Measurements from ENCODE around the gene RHOA. TPM values are rescaled to one million over a fixed set of nuclear protein-coding genes. Genes with fewer than 3 reads are reported as not detected.

RHOA gene
- total and polyA plus RNA-seq, 10 of the 15 experiments (the other 5 are each of a cell fraction or from before 2014, with no cell fraction given) = 246 to 1,049 (median 515) TPM

- TF ChIP-seq, protein P1, sequence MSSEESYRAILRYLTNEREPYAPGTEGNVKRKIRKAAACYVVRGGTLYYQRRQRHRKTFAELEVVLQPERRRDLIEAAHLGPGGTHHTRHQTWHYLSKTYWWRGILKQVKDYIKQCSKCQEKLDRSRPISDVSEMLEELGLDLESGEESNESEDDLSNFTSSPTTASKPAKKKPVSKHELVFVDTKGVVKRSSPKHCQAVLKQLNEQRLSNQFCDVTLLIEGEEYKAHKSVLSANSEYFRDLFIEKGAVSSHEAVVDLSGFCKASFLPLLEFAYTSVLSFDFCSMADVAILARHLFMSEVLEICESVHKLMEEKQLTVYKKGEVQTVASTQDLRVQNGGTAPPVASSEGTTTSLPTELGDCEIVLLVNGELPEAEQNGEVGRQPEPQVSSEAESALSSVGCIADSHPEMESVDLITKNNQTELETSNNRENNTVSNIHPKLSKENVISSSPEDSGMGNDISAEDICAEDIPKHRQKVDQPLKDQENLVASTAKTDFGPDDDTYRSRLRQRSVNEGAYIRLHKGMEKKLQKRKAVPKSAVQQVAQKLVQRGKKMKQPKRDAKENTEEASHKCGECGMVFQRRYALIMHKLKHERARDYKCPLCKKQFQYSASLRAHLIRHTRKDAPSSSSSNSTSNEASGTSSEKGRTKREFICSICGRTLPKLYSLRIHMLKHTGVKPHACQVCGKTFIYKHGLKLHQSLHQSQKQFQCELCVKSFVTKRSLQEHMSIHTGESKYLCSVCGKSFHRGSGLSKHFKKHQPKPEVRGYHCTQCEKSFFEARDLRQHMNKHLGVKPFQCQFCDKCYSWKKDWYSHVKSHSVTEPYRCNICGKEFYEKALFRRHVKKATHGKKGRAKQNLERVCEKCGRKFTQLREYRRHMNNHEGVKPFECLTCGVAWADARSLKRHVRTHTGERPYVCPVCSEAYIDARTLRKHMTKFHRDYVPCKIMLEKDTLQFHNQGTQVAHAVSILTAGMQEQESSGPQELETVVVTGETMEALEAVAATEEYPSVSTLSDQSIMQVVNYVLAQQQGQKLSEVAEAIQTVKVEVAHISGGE (CRISPR knock-in tag; IDR thresholded peaks at IDR 0.05) = no peak
- TF ChIP-seq WRNIP1 (IDR thresholded peaks at IDR 0.05; ENCODE audit: borderline replicate concordance, low read depth, low read length) (no peak), SMARCA5 (IDR thresholded peaks at IDR 0.05) (0 out of 2 replicates have a peak, but pooled peaks have one; percentile 50), IKZF1 (conservative IDR thresholded peaks at IDR 0.05) (peak; percentile 92), ZNF207 (IDR thresholded peaks at IDR 0.05; ENCODE audit: borderline replicate concordance) (0 out of 2 replicates have a peak, but pooled peaks have one; percentile 50), HCFC1 (IDR thresholded peaks at IDR 0.05; ENCODE audit: low read length) (peak; percentile 30), NBN (IDR thresholded peaks at IDR 0.05) (peak; percentile 79), PKNOX1 (IDR thresholded peaks at IDR 0.05) (no peak), RB1 (IDR thresholded peaks at IDR 0.05; ENCODE audit: borderline replicate concordance) (peak; percentile 62; the same call in 1 of the 2 replicates), TBL1XR1 (IDR thresholded peaks at IDR 0.05; ENCODE audit: low read depth, low read length) (no peak), MTA3 (IDR thresholded peaks at IDR 0.05; ENCODE audit: borderline replicate concordance, low read length) (peak; percentile 78; the same call in 1 of the 2 replicates), NR2F1 (conservative IDR thresholded peaks at IDR 0.05) (0 out of 2 replicates have a peak, but pooled peaks have one; percentile 17), USF2 (IDR thresholded peaks at IDR 0.05; ENCODE audit: borderline replicate concordance, low read depth, low read length) (peak; percentile 71), PML (IDR thresholded peaks at IDR 0.05; ENCODE audit: low read length) (peak; percentile 93), MXI1 (IDR thresholded peaks at IDR 0.05; ENCODE audit: low read depth, low read length) (peak; percentile 91), POLR2AphosphoS2 (IDR thresholded peaks at IDR 0.05; ENCODE audit: low read depth, low read length) (peak; percentile 95)
These were observed 53.4 kb downstream of the RHOA start, which contains the start of gene GPX1 (continued) for GRCh38 chr3:49358217-49358883.
